SH-SY5Y (cell line): Measurements from ENCODE around the gene VEGFC.

Source experiments
- GATA2 ChIP-seq: IDR thresholded peaks from 2 replicates; pipeline ENCODE4 v1.6.1; 2011; ENCODE audit warnings: mild to moderate bottlenecking, low read depth, low read length
- GATA3 ChIP-seq: IDR thresholded peaks from 2 replicates; pipeline ENCODE4 v1.6.1; 2011; ENCODE audit warnings: low read depth, mild to moderate bottlenecking, low read length, moderate library complexity

- TF ChIP-seq GATA3, result no peak
- TF ChIP-seq GATA2, result no peak
These were observed 146.4 kb downstream of the VEGFC start for GRCh38 chr4:176646311-176646710.
